IgD-negative memory B cell (primary cell): ENCODE data around the gene ZNF100. TPM values are rescaled to one million over a fixed set of nuclear protein-coding genes. Genes with fewer than 3 reads are reported as not detected.
"Not testable (repeated sequence)": the region's sequence is repeated elsewhere in the genome, so short reads cannot be mapped to it uniquely, and the experiment has no call there.

Experiments
- H3K27ac Mint-ChIP-seq, 3 donors: one replicate each; pipeline ENCODE4 v1.8.0; 2020 to 2022; ENCODE audit warnings: mild to moderate bottlenecking in 3 of 3, mixed read lengths in 3 of 3, moderate library complexity in 1 of 3
- H3K27me3 Mint-ChIP-seq: one replicate; pipeline ENCODE4 v1.8.0; 2021; ENCODE audit warnings: mixed read lengths
- H3K36me3 Mint-ChIP-seq: one replicate; pipeline ENCODE4 v1.8.0; 2020; ENCODE audit warnings: mild to moderate bottlenecking, mixed read lengths
- H3K4me1 Mint-ChIP-seq, 3 donors: one replicate each; pipeline ENCODE4 v1.8.0; 2020 to 2022; ENCODE audit warnings: mixed read lengths in 3 of 3, mild to moderate bottlenecking in 1 of 3
- H3K4me3 Mint-ChIP-seq, 4 donors: one replicate each; pipeline ENCODE4 v1.8.0; 2020 to 2022; ENCODE audit warnings: mild to moderate bottlenecking in 4 of 4, mixed read lengths in 4 of 4, moderate library complexity in 3 of 4
- H3K9me3 Mint-ChIP-seq, 3 donors: one replicate each; pipeline ENCODE4 v1.8.0; 2020 to 2021; ENCODE audit warnings: mixed read lengths in 3 of 3, mild to moderate bottlenecking in 1 of 3
- polyA plus RNA-seq: library from polyadenylated mRNA; unstranded; fragments of 300-500 nt; fragmentation: Illumina TruSeq; gene quantifications from one replicate; pipeline ENCODE4 v1.2.3, GENCODE V29; 2021

The ZNF100 gene
- polyA plus RNA-seq, 1 donor from 2014 or later = 14.4 TPM

DNA sequence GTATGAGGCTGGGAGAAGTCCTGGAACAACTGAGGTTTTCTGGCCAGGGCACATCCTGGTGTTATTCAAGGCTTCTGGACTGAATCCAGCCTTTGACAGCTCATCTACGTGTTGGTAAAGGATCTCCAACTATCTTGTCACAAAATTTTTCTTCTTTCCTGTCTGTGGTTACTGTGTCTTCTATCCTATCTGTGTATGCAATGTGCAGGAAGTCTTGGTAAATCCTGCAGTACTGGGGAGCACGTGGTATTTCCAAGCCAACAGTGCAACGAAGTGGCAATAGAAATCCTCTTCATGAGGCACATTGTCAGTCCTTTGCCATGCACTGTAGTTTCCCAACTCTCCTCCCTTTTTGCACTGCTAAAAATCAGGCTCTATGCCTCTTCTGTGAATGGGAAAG is 86.7 kb downstream of the ZNF100 start:
- Mint-ChIP-seq H3K27me3 (no peaks in the 10 kb centered on the region), H3K4me3 (no peak overlapping the region), H3K27ac (no peak overlapping the region), H3K4me1 (no peaks in the 10 kb centered on the region), H3K36me3 (no peaks in the 10 kb centered on the region), H3K9me3 (peaks cover 11 to 18% (median 17%) of the 10 kb centered on the region in 3 donors)

DNA sequence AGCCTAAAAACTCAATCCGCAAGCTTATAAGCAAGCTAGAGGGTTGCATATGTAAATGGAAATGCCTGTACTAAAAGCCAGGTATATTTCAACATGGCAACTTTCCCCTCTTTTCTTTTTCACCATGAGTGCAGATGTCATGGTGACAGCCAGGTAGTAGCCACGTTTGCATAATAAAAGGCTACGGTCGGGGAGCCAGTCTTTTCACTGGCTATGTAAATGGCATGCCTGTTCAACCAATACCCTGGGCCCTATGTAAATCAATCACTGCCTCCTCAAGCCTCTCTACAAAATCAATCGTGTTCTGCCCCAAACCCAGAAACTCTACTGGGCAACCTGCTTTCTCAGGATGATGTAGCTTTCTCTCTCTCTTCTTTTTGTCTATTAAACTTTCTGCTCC is 87.4 kb downstream of the ZNF100 start:
- H3K36me3 Mint-ChIP-seq = no peaks in the 10 kb centered on the region
- no peaks in the 10 kb centered on the region for H3K4me1 Mint-ChIP-seq
- H3K4me3 Mint-ChIP-seq = no peak overlapping the region
- peaks cover 11 to 18% (median 15%) of the 10 kb centered on the region in 3 donors for H3K9me3 Mint-ChIP-seq
- H3K27me3 Mint-ChIP-seq = no peaks in the 10 kb centered on the region
- no peak overlapping the region for H3K27ac Mint-ChIP-seq

- no peaks in the 10 kb centered on the region for H3K36me3 Mint-ChIP-seq
- H3K27me3 Mint-ChIP-seq = no peaks in the 10 kb centered on the region
- no peak overlapping the region for H3K4me3 Mint-ChIP-seq
- peaks cover 11 to 13% (median 12%) of the 10 kb centered on the region in 3 donors for H3K9me3 Mint-ChIP-seq
- no peak overlapping the region for H3K27ac Mint-ChIP-seq
- H3K4me1 Mint-ChIP-seq = no peaks in the 10 kb centered on the region
Measured at GRCh38 chr19:21677696-21678418, 89.5 kb downstream of the ZNF100 start.

DNA sequence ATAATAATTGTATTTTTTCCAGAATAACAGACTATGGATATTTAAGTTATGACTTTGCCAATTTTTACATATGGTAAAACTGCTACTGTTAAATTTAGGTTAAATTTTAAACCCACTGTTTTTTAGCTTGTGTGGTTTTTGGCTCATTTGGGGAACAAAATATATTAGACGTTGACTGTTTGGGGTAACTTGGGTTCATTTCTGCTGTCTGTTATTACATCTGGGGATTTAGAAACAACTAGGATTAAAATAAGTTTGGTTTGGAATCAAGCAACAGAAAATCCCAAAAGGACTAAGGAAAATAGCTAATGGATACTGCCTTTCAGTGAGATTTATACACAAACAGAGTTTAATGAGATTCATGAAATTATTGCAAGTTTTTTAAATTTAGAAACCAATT is 92.9 kb downstream of the ZNF100 start:
- Mint-ChIP-seq H3K27me3 (no peaks in the 10 kb centered on the region), H3K27ac (no peak overlapping the region), H3K9me3 (peaks cover 2 to 5% (median 5%) of the 10 kb centered on the region in 3 donors), H3K4me1 (no peaks in the 10 kb centered on the region), H3K36me3 (peaks cover 1% of the 10 kb centered on the region), H3K4me3 (no peak overlapping the region)

- not testable (repeated sequence) for H3K27ac Mint-ChIP-seq, H3K4me1 Mint-ChIP-seq, H3K36me3 Mint-ChIP-seq, H3K9me3 Mint-ChIP-seq, H3K27me3 Mint-ChIP-seq, H3K4me3 Mint-ChIP-seq
Measured at GRCh38 chr19:21673479-21673878, 93.9 kb downstream of the ZNF100 start.

Other genes starting within 250 kb of the ZNF100 start
- 17.0 TPM for gene ZNF43, start 68.6 kb upstream of the ZNF100 start, polyA plus RNA-seq
- gene ZNF208, start 243.4 kb upstream of the ZNF100 start, polyA plus RNA-seq = 1.1 TPM